HL-60 (cell line): ENCODE results near the gene TMOD1.
A peak's percentile ranks its signal among the peaks of the same experiment; 100 is the strongest.

Experiments
- DNase-seq, 2 experiments: peaks; one replicate each; pipeline ENCODE4 v3.0.0-alpha.2; 2010 to 2020; ENCODE audit warnings: low read depth in 1 of 2, low spot score in 1 of 2
- H3K27ac ChIP-seq: fragments of 250-450 bp; sonication (Bioruptor Pico); replicated peaks from 2 replicates; pipeline ENCODE4 v1.5.1; 2020; ENCODE audit warnings: mild to moderate bottlenecking, moderate library complexity
- H3K27me3 ChIP-seq: fragments of 250-450 bp; sonication (Bioruptor Pico); 2 replicates; pipeline ENCODE4 v1.5.1; 2021; ENCODE audit warnings: mild to moderate bottlenecking, moderate library complexity; ENCODE audit not compliant: insufficient read depth, poor library complexity, severe bottlenecking
- H3K4me3 ChIP-seq: replicated peaks from 2 replicates; pipeline ENCODE4 v1.5.1; 2011; ENCODE audit warnings: mild to moderate bottlenecking, control low read depth, low read length; ENCODE audit not compliant: insufficient read depth
- CTCF ChIP-seq: IDR thresholded peaks from one replicate; pipeline ENCODE4 v1.5.1; 2011; ENCODE audit warnings: low read length, control low read depth, inconsistent platforms; ENCODE audit not compliant: insufficient read depth
- GABPA ChIP-seq: IDR thresholded peaks from 2 replicates; pipeline ENCODE4 v1.6.1; 2012; ENCODE audit warnings: low read depth
- POLR2AphosphoS5 ChIP-seq: IDR thresholded peaks from 2 replicates; pipeline ENCODE4 v1.6.1; 2012; ENCODE audit warnings: low read depth
- REST ChIP-seq: IDR thresholded peaks from 2 replicates; pipeline ENCODE4 v1.6.1; 2012; ENCODE audit warnings: low read depth; ENCODE audit not compliant: insufficient replicate concordance
- SPI1 ChIP-seq: IDR thresholded peaks from 2 replicates; pipeline ENCODE4 v1.6.1; 2012; ENCODE audit warnings: low read depth, mild to moderate bottlenecking, borderline replicate concordance

The TMOD1 gene

GRCh38 chr9:97462914-97463313 lies 38.6 kb upstream of the TMOD1 start:
- Histone ChIP-seq H3K27ac (no peak overlapping the region), H3K27me3 (no peaks in the 10 kb centered on the region), H3K4me3 (no peak overlapping the region)
- no peak for TF ChIP-seq CTCF
- no peak for TF ChIP-seq REST
- no peak for TF ChIP-seq POLR2AphosphoS5
- no peak for TF ChIP-seq GABPA
- TF ChIP-seq SPI1 = no peak
- no peak for DNase-seq

DNA sequence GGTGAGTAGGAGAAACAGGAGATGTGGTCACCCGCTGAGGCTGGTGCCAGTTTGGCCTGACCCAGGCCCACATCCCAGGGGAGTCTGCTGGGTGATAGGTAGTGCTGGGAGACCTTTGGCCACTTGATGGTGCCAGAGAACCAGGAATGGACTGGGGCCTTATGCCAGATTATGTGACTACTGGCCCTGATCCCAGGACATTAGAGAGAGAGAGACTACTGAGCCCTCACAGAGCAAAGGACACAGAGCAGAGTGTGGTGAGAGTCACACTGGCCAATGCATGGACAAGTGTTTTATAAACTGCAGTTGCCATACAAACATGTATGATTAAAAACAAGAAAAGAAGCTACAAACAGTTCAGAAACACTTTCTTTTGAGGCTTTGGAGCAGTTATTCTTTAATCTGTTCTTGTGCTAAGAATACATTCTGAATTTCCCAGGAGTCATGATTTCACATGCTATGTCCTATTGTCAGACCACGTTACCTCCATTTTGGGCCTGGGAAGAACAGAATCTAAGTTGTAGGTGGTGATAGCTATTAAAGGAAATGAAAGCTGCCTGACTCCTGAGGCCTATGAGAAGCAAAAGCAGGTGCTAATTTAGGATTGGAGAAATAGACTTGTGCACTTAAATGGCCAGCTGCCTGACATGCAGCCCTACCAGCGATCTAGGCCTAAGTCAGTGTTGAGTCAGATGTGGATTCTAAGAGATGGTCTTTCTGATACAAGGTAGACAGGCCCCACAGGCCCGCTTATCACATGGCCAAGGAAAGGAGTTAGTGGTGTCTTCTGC lies 32.6 kb upstream of the TMOD1 start:
- Histone ChIP-seq H3K4me3 (no peak overlapping the region), H3K27me3 (no peaks in the 10 kb centered on the region), H3K27ac (no peak overlapping the region)
- peak in 1 of 2 experiments; percentile 61 for DNase-seq
- TF ChIP-seq CTCF (peak; percentile 45), SPI1 (no peak)

DNA sequence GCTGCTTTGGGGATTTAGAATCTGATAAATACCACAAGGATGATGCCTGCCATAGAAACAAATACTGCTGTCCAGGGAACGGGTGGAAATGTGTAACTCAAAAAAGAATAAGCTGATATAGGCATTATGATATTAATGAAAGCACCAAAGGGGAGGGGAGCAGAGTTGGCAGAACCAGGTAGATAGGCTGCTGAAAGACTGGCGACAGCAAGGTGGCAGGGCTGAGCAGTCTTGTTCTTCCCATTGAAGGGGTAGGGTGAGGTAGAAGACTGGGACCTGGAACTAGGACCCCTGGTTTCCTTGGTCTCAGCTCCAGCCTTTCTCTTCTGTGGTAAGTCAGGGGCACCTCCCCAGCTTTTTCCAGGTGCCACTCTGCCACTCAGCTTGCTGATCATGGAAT lies 31.4 kb upstream of the TMOD1 start:
- DNase-seq = no peak
- no peak overlapping the region for H3K4me3 ChIP-seq
- TF ChIP-seq POLR2AphosphoS5 (no peak), CTCF (no peak), REST (no peak), GABPA (no peak), SPI1 (no peak)
- H3K27ac ChIP-seq = no peak overlapping the region
- no peaks in the 10 kb centered on the region for H3K27me3 ChIP-seq

GRCh38 chr9:97473717-97474116 lies 27.7 kb upstream of the TMOD1 start:
- H3K4me3 ChIP-seq = no peak overlapping the region

More at GRCh38 chr9:97473717-97474116, 27.7 kb upstream of the TMOD1 start:
- no peak for DNase-seq
- H3K27ac ChIP-seq = no peak overlapping the region
- no peaks in the 10 kb centered on the region for H3K27me3 ChIP-seq
- no peak for TF ChIP-seq POLR2AphosphoS5
